OCI-LY1 (cell line): ENCODE measurements around the gene LENEP.

Experiments
- H2AFZ ChIP-seq: fragments of 200-600 bp; sonication (generic), shearing (Covaris generic); 2 replicates; pipeline ENCODE4 v1.6.0; 2014; ENCODE audit warnings: antibody characterized with exemption, mild to moderate bottlenecking, low read length
- H3F3A ChIP-seq: fragments of 200-600 bp; sonication (generic), shearing (Covaris generic); 2 replicates; pipeline ENCODE4 v1.6.0; 2014; ENCODE audit warnings: mild to moderate bottlenecking, antibody characterized with exemption, low read length, moderate library complexity; ENCODE audit not compliant: insufficient read depth
- H3K27ac ChIP-seq: fragments of 200-600 bp; sonication (generic); 2 replicates; pipeline ENCODE4 v1.5.1; 2014; ENCODE audit warnings: low read length, mixed run types, mild to moderate bottlenecking, low read depth; ENCODE audit not compliant: poor library complexity, severe bottlenecking
- H3K27me3 ChIP-seq: fragments of 200-600 bp; sonication (generic); 2 replicates; pipeline ENCODE4 v1.6.0; 2014; ENCODE audit warnings: antibody characterized with exemption, mild to moderate bottlenecking, low read length, moderate library complexity; ENCODE audit not compliant: insufficient read depth
- H3K36me3 ChIP-seq: fragments of 200-600 bp; sonication (generic); 2 replicates; pipeline ENCODE4 v1.6.1; 2014; ENCODE audit warnings: mild to moderate bottlenecking, antibody characterized with exemption, low read length, moderate library complexity, mixed read lengths; ENCODE audit not compliant: insufficient read depth
- H3K4me1 ChIP-seq: fragments of 200-600 bp; sonication (generic); 2 replicates; pipeline ENCODE4 v1.5.1; 2014; ENCODE audit warnings: mild to moderate bottlenecking, low read length, moderate library complexity; ENCODE audit not compliant: insufficient read depth, severe bottlenecking
- H3K4me2 ChIP-seq: fragments of 200-600 bp; sonication (generic), shearing (Covaris generic); 2 replicates; pipeline ENCODE4 v1.6.1; 2014; ENCODE audit warnings: low read length
- H3K4me3 ChIP-seq: fragments of 200-600 bp; sonication (generic); 2 replicates; pipeline ENCODE4 v1.5.1; 2014; ENCODE audit warnings: low read length, low read depth, mild to moderate bottlenecking, mixed read lengths; ENCODE audit not compliant: poor library complexity, severe bottlenecking
- H3K79me2 ChIP-seq: fragments of 200-600 bp; shearing (Covaris generic); 2 replicates; pipeline ENCODE4 v1.6.1; 2016; ENCODE audit warnings: mixed run types, low read length, mixed read lengths; ENCODE audit not compliant: insufficient read depth
- H3K9ac ChIP-seq: fragments of 200-600 bp; sonication (generic), shearing (Covaris generic); 2 replicates; pipeline ENCODE4 v1.6.1; 2014; ENCODE audit warnings: mild to moderate bottlenecking, low read length, mixed read lengths
- H3K9me2 ChIP-seq: fragments of 200-600 bp; sonication (generic), shearing (Covaris generic); 2 replicates; pipeline ENCODE4 v1.6.1; 2014; ENCODE audit warnings: low read depth, mild to moderate bottlenecking, low read length, mixed read lengths
- H3K9me3 ChIP-seq: fragments of 200-600 bp; shearing (Covaris generic); 2 replicates; pipeline ENCODE4 v1.6.1; 2014; ENCODE audit warnings: low read length, mixed read lengths
- H4K20me1 ChIP-seq: fragments of 200-600 bp; sonication (generic), shearing (Covaris generic); 2 replicates; pipeline ENCODE4 v1.6.0; 2016; ENCODE audit warnings: mild to moderate bottlenecking, low read length; ENCODE audit not compliant: insufficient read depth
- EZH2 ChIP-seq: fragments of 200-600 bp; sonication (generic), shearing (Covaris generic); IDR thresholded peaks from 2 replicates; pipeline ENCODE4 v1.8.0; 2017; ENCODE audit warnings: borderline replicate concordance, mixed run types, mild to moderate bottlenecking, antibody characterized with exemption, low read length, moderate library complexity, mixed read lengths
- TF ChIP-seq, protein P1 (sequence below): fragments of 200-600 bp; sonication (generic), shearing (Covaris generic); IDR thresholded peaks from 2 replicates; pipeline ENCODE4 v1.5.1; 2017; ENCODE audit warnings: mild to moderate bottlenecking, antibody characterized with exemption, low read length, moderate library complexity, mixed read lengths

Gene LENEP

DNA sequence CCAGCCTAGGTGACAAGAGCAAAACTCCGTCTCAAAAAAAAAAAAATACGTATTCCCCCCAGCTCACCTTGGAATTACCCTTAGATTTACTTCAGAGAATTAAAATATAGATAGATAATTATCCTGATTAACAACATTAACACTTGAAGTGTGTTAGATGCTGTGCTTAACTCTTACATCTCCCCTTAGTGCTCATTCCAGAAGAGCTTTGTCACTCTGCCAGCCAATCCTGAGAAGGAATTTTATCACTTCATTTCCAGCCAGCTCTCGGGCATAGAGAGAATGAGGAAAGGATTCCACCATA, 21.2 kb upstream of the LENEP start:
- peaks cover 49% of the 10 kb centered on the region for H3K4me1 ChIP-seq
- H3F3A ChIP-seq, result no peaks in the 10 kb centered on the region
- no peaks in the 10 kb centered on the region for H3K9me3 ChIP-seq
- peaks cover 19% of the 10 kb centered on the region for H3K36me3 ChIP-seq
- peak overlapping the region; percentile 17; the same call in 1 of the 2 replicates for H3K9ac ChIP-seq
- TF ChIP-seq, protein P1, sequence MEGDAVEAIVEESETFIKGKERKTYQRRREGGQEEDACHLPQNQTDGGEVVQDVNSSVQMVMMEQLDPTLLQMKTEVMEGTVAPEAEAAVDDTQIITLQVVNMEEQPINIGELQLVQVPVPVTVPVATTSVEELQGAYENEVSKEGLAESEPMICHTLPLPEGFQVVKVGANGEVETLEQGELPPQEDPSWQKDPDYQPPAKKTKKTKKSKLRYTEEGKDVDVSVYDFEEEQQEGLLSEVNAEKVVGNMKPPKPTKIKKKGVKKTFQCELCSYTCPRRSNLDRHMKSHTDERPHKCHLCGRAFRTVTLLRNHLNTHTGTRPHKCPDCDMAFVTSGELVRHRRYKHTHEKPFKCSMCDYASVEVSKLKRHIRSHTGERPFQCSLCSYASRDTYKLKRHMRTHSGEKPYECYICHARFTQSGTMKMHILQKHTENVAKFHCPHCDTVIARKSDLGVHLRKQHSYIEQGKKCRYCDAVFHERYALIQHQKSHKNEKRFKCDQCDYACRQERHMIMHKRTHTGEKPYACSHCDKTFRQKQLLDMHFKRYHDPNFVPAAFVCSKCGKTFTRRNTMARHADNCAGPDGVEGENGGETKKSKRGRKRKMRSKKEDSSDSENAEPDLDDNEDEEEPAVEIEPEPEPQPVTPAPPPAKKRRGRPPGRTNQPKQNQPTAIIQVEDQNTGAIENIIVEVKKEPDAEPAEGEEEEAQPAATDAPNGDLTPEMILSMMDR, result no peak
- no peak for TF ChIP-seq EZH2
- H3K9me2 ChIP-seq, result no peaks in the 10 kb centered on the region
- no peak overlapping the region for H2AFZ ChIP-seq
- no peaks in the 10 kb centered on the region for H3K27me3 ChIP-seq
- H3K4me2 ChIP-seq, result peak overlapping the region; percentile 74
- no peaks in the 10 kb centered on the region for H4K20me1 ChIP-seq
- H3K27ac ChIP-seq, result peak overlapping the region; percentile 88
- H3K4me3 ChIP-seq, result peak overlapping the region; percentile 79
- peaks cover 23% of the 10 kb centered on the region for H3K79me2 ChIP-seq

DNA sequence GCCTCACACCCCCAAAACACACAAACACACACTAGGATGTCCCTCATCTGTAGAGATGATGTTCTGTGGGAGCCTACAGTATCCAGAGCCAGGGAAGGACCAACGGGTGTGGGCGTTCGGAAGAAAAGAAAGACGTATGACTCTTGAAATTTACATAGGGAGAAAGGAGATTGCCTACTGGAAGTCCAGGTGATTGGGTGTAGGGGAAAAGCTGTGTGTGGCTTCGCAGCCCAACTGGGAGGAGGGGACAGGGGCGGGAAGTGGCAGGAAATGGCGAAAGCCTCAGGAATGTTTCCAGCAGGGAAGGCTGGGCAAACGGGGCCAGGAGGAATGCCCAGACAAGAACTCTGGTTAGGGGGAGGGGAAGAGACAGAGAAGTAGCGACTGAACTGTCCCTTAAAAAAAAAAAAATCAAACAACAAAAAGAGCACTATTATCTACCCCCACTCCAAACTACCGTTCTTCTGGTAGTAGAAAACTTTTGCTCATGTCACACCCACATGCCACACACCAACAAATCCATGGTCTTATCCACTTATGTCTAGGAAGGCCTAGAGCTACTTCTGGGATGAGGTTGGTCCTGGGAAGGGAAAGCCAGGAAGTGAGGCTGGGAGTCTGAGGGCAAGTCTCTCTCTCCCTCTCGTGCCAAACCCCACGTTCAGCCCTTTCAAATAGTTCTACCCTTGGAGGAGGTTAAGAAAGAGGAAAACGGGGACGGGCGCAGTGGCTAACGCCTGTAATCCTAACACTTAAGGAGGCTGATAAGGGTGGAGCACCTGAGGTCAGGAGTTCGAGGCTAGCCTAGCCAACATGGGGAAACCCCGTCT, 20.7 kb upstream of the LENEP start:
- Histone ChIP-seq H3K9me3 (no peaks in the 10 kb centered on the region), H3K36me3 (peaks cover 18% of the 10 kb centered on the region), H2AFZ (no peak overlapping the region), H3K27ac (peak overlapping the region; percentile 88), H3K79me2 (peaks cover 28% of the 10 kb centered on the region), H3K4me1 (peaks cover 54% of the 10 kb centered on the region), H3K27me3 (no peaks in the 10 kb centered on the region), H3K9me2 (no peaks in the 10 kb centered on the region), H3F3A (no peaks in the 10 kb centered on the region), H3K4me2 (peak overlapping the region; percentile 74), H3K9ac (peak overlapping the region; percentile 17; the same call in 1 of the 2 replicates), H3K4me3 (peak overlapping the region; percentile 79), H4K20me1 (no peaks in the 10 kb centered on the region)
- no peak for TF ChIP-seq EZH2
- TF ChIP-seq, protein P1, result no peak

DNA sequence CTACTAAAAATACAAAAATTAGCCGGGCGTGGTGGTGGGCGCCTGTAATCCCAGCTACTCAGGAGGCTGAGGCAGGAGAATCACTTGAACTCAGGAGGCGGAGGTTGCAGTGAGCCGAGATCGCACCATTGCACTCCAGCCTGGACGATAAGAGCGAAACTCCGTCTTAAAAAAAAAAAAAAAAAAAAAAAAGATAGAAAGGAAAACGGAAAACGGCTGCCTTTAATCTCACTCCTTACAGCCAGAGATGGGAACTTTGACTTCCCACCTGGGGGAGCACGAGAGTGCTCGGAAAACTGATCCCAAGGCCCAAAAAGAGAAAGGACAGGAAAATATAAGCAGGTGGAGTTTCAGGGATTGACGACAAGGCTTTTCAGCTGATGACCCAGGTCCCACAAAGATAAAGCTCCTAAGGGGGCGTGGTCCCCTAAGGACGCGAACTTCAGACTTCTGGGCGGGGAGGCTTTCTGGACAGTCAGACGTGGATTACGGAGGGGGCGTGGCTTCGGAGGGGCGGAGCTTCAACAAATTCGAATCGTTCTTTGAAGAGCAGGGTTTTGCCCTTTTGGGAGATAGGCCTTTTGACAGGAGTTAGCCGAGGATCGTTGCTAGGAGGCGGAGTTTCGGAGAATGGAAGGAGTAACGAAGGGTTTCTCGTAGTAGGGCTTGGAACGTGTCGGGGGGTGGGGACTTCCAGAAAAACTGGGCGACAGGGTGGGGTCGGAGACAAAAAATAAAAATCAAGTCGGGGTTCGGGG, 19.9 kb upstream of the LENEP start:
- no peak overlapping the region for H2AFZ ChIP-seq

More for the DNA sequence above, 19.9 kb upstream of the LENEP start:
- Histone ChIP-seq H3F3A (0 out of 2 replicates have a peak, but pooled peaks cover 4% of the 10 kb centered on the region), H4K20me1 (no peaks in the 10 kb centered on the region), H3K9me3 (no peaks in the 10 kb centered on the region), H3K27me3 (no peaks in the 10 kb centered on the region), H3K4me1 (peaks cover 57% of the 10 kb centered on the region), H3K79me2 (peaks cover 28% of the 10 kb centered on the region), H3K9ac (peak overlapping the region; percentile 82), H3K4me3 (peak overlapping the region; percentile 79), H3K9me2 (no peaks in the 10 kb centered on the region), H3K36me3 (peaks cover 20% of the 10 kb centered on the region; the same call in 1 of the 2 replicates), H3K27ac (peak overlapping the region; percentile 88), H3K4me2 (peak overlapping the region; percentile 74)
- TF ChIP-seq EZH2, result no peak
- TF ChIP-seq, protein P1, result peak; percentile 15; the same call in 1 of the 2 replicates
